Activated T-helper 9 cell treated with anti-CD3 and anti-CD28 coated beads, Interleukin-2, amount 50 U/mL, for 16 hours (primary cell): Measurements from ENCODE around the gene TMEM184C.

Experiments
- DNase-seq: peaks from one replicate; pipeline ENCODE4 v3.0.0-alpha.2; 2020; ENCODE audit warnings: low read depth

Gene TMEM184C

DNA sequence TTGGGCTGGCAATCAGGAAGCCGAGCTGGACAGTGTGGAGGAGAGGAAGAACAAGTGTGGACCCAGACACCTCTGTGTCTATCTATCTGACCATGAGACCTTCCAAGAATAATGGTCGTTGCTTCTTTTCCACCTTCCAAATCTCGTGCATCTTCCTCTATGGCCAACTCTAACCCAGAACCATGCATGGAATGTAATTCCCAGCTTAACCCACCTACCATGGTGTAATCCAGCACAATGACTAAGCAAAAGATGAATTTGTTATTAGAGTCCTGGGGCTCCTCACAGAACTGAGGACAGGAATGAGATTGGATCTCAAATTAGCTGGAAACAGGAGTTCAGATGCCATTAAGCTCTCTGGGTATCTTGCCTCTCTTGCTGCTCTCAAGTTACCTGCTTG is 17.4 kb upstream of the TMEM184C start:
- DNase-seq, result no peak

DNA sequence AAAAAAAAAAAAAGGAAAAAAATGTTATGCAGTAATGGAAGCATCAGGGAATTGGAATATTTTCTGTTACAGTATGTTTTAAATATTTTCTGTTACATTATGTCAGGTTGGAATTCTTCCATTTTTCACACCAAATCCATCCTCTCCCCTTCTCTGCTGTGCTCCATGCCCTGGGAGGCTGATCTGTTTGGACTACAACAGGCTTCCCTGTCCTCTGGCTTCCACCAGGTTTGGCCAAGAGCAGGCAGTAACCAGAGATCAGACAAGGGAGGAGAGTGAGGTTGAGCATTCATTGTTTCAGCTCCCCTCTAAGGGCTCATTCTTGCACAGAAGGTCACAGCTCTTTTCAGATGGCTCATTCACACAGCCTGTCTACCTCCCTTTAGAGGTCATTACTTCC is 11.7 kb upstream of the TMEM184C start:
- no peak for DNase-seq

DNA sequence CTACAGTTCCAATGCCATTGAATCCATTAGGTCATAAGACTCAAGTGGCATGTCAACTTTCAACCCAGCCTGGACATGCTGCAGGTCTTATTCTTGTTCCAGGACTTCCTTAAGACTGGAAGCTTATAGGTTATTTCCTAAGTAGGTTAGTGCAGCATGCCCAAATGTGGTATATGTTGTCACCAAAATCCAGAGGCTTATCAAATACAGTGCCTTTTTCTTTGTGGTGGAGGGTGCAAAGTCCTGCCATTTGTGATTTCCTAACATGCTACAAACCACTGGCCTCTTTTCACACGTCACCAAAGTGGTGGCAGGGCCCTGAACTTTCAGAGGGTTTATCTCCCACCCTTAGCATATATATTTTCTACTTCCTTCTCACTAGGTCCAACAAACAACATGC is 9.7 kb upstream of the TMEM184C start:
- no peak for DNase-seq

DNA sequence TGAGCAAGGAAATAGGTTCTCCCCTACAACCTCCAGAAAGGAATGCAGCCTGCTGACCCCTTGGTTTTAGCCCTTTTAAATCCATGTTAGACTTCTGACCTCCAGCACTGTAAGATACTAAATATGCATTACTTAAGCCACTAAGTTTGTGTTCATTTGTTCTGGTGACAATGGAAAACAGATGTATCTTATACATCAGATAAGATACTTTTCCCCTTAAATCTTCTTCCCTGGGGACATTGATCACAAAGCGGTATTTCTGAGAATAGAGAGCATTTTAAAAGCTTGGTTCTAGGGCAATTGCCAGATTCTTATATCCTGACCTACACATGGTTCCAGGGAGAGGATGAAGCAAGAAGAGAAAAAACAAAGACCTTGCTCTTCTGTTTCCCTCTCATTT is 6.5 kb upstream of the TMEM184C start:
- DNase-seq, result no peak

DNA sequence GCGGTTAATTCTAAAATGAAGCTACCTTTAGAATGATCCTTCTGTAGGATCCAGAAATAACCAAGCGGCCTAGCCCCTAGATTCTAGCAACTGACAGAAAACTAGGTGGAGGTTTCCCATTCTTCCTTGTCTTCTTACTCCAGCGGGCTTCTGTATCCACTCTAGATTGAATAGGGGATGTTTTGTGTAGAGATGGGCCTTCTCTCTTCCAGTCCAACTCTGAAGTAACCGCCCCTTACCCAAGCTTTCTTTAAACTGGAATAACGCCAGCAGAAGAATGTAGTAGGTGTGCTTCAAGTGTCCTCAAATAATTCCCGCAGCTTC is 386 bp upstream of the TMEM184C start:
- DNase-seq, result no peak

DNA sequence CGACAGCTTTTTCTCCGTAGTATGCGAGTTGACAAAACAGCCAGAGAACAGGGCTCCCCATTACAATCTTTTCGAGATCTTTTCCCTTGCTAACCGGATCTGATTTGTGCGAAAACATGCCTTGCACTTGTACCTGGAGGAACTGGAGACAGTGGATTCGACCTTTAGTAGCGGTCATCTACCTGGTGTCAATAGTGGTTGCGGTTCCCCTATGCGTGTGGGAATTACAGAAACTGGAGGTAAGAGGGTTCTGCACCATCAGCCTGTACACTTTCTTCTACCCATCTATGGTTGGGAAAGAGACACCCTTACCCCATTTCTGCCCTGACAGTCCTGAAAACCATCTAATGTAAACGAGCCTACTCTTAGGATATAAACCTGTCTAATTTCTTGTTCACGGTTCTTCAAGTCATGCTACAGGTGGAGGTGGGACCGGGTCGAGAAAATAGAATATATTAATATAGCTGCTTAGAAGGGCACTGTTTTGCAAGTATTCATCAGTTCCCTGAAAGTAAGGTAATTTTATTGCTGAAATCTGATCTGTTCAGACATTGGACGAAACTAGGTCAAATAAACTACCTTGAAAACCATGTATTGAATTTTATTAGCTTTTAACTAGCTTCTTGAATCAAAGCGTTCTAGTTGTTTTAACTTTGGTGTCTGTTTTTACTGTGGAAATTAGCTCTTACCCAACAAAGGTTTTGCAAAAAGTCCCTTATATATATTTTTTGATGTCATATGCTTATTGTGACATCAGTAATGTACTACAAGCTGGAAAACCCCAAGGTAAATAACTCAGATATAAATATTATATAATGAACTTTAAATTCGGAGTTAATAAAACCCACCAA is 869 bp downstream of the TMEM184C start:
- no peak for DNase-seq

DNA sequence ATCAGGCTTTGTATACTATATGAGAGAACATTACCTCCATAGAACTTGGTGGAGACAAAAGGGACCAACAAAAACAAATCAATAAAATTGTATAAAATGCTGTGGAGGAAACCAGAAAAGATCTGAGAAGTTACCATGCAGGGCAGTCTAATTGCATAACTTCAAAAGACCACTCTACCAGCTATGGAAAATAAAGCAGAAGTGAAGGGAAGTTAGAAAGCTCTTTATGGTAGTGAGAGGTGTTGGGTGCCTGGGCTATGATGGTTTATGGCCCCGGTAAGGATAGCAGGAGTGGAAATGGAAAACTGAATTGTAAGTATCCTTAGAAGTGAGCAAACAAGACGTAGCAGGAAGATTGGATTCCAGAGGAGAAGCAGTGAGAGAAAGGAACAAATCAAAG is 3.1 kb downstream of the TMEM184C start:
- no peak for DNase-seq

DNA sequence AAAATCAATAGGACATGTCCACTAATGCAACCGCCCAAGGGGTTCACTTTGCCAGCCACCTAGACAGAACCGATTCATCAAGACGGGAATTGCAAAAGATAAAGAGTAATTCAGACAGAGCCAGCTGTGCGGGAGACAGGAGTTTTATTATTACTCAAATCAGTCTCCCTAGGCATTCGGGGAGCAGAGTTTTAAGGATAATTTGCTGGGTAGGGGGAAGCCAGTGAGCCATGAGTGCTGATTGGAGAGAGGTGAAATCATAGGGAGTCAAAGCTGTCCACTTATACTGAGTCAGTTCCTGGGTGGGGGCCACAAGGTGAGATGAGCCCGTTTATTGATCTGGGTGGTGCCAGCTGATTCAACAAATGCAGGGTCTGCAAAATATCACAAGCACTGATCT is 8.5 kb downstream of the TMEM184C start:
- DNase-seq, result no peak

DNA sequence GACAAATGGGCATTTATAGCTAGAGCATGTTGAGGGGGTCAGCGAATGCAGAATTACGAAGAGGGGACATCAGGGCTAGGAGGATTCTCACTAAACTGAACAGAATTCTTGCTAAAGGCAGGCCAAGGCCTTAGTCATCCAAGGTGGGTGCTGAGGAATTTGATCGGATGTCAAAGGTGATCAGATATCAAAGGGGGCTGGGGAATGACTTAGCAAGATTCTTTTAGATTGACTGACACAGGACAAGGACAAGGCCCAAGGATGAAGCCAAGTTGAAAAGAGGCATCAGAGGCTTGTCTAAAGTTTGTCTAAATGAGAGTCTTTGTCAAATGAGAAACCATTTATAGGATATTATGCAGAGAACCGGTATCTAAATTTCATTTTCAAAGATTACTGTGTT is 9.7 kb downstream of the TMEM184C start:
- DNase-seq, result no peak

DNA sequence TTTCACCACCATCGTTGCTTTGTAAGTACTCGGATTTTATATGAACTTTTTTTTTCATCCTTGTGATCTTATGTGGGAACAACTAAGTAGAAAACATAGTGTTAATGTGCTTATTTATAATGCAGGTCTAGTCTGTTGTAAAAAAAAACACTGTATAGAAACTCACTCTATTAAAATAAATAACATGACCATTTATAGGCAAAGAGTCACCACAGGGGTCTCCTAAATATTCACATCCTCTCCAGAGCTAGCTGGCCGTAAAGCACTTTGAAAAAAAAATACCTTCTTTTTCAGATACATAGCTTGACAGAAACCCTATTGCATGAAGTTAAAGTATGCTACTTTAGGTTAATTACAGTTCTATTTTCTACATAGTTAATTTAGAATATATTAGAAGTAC is 11.2 kb downstream of the TMEM184C start:
- DNase-seq, result no peak

DNA sequence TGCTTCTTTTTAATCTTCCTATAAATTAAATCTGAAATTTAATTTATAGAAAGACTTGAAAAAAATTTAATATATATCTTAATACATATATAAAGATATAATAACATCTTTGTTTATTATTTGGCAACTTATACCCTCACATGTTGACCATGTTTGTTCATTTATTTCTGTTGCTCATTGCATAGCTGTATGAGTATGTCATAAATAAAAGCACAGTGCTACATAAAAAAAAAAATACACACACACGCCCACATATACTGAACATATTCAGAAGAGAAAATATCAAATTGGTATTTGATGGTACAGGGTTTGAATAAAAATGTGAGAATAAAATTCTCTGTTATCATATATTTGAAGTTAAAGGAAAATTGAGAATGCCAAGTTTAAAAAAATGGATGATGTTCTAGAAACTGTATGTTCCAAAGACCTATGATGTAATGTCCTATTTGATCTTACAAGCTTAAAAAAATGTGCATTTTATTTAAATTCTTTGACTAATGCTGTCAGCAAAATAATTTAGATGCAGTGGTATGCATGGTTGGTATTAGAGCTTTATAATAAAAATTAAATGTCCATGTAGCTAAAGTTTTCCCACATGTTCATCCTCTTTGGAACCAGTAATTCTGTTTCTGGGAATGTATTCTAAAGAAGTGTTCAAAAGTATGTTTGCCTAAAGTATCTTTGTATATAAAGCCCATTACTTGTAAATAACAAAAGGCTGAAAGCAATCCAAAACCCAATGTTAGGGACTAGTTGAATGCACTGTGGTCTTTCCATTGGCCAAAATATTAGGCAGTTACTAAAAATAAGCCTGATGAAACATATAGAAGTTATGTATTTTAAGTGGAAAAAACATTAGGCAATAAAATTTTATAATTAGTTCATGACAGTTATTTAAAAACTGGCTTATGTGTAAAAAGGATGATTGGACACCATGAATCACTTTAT is 12.9 kb downstream of the TMEM184C start:
- no peak for DNase-seq

DNA sequence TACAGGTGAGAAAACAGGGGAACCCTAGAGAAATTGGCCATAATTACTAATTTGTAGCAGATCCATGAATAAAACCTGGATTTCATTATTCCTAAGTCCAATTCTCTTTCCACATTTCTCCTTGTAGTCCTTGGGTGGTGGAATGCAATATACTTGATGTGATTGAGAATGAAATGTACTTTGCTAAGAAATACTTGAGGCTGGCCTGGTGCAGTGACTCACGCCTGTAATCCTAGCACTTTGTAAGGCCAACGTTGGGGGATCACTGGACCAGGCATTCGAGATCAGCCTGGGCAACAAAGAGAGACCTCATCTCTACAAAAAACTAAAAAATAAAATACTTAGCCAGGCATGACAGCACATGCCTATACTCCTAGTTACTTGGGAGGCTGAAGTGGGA is 15.9 kb downstream of the TMEM184C start:
- DNase-seq, result no peak

DNA sequence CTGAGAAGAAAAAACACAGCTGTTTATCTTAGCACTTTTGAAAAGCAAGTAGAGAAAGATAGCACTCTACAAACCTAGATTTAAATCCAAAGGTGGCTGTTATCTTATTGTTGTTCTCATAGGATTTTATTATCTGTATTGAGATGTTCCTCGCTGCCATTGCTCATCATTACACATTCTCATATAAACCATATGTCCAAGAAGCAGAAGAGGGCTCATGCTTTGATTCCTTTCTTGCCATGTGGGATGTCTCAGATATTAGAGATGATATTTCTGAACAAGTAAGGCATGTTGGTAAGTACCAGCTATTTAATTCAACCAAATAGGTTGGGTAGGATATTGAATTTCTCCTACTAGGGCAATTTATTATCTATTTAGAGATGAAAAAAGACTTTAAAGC is 16.4 kb downstream of the TMEM184C start:
- DNase-seq, result no peak

DNA sequence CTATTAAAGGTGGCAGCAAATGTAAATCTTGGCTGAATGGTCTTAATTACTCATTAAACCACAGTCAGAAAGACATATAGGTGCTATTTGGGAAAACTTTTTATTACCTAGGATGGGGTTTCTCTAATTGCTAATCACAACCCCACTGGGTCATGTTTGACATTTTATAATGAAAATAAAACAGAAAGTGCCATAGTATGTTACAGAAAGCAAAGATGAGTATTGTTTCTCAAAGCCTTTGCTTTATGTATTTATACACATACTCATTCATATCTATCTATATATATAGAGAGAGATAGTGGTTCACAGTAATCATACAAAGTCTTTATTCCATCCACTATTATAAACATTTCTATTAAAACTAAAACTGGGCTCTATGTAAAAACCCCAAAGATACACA is 18.2 kb downstream of the TMEM184C start:
- DNase-seq, result no peak

DNA sequence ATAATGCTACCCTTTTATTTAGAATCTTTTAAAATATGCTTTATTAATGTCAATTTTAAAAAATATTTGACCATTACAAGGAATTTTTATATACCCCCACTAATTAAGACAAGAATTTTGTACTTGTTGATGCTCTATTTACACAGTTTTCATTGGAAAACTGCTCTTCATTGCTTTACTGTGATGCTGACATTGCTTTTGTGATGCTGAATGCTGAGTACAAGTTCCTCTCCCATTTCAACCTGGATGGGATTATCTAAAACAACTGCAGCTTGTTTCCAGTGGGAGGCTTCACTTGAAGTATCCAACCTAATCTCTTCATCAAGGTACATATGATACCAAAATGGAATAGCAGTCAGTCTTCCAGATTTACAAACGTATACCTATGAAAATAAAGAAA is 21.2 kb downstream of the TMEM184C start:
- DNase-seq, result no peak

DNA sequence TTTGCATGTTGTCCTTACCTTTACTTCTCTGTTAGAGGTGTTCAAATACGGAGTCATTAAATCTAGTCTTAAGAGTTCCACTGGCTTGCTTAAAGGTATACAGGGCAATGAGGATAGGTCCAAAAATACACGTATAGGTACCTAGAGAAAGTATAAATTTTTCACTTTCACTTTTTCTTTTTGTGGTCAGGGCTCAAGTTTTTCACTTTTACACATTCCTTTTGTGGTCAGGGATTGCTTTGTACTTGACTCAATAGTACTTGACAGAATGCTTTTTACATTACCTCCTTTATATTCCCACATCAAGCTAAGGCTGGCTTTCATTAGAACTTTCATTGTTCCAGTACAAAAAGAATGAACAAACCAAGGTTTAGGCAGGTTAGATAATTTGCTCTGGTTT is 21.7 kb downstream of the TMEM184C start:
- DNase-seq, result no peak

DNA sequence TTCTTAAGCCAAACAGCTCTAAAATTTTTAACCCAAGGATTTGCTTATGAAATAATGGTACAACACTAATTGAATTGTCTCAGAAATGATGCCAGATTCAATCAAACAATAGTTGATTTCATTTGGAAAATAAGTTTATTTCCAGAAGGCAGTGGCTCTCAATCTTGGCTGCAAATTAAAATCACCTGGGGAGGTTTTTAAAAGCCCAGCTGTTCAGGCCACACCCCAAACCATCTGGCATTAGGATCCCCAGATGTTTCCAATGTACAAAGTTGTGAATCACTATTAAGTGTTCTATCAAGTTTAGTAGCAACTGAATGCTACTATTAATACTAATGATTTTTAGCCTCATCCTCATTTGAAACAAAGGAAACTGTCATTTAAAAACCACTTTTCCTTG is 22.2 kb downstream of the TMEM184C start:
- DNase-seq, result no peak

DNA sequence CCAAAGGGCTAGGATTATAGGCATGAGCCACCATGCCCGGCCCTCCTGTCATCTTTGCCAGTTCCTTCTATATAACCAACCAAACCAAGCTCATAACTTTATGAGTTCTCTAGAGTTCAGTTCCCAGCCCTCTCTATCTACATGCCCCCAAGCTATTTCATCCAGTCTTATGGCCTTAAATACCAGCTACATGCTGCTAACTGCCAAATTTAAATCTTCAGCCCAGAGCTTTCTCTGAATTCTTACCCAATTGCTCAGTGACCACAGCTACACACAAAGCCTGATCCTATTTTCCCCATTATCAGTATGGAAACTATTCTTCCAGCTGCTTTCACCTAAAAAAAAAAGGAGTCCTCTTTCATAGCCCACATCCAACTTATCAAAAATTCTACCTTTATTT is 23.1 kb downstream of the TMEM184C start:
- no peak for DNase-seq

DNA sequence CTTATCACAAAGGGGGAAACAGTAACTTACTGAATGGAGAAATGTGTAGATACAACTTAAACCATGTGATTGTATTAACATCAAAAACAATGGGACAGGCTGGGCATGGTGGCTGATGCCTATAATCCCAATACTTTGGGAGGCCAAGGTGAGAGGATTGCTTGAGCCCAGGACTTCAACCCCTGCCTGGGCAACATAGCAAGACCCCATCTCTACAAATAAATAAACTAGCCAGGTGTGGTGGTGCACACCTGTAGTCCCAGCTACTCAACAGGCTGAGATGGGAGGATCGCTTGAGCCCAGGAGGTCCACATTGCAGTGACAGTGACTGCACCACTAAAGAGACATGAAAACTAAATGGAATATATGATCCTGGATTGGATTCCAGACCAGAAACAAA is 26.4 kb downstream of the TMEM184C start:
- no peak for DNase-seq

DNA sequence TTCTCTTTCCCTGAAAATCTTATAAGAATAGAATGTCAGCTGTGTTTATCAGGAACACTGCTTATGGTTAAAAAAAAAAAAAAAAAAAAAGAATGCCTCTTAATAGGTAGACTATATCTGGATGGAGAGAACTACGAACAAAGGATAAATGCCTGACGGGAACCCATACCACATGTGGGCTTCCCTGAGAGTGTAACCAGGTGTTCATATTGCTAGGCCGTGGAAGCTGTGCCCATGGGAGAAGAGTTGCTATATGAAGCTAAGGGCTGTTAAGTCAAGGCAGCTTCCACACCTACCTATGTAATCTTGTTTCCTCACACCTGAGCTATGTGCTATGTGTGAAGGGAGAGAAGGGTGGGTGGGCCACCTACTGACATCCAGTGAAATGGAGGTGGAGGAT is 27.3 kb downstream of the TMEM184C start:
- DNase-seq, result no peak

DNA sequence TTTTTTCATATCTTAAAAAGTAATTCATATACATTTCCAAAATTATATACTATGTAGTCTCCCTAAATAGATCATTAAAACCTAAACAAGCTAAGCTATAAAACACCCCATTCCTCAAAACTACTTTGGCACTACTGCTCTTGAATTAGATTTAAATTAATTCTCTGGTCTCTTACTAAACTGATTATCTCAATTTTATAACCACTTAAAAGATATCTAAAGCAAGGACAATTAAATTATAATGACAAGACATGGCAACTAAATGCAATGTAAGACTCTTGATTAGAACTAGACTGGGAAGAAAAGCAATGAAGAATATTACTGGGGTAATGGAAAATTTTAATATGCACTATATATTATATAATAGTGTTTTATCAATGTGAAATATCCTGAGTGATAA is 27.9 kb downstream of the TMEM184C start:
- no peak for DNase-seq

DNA sequence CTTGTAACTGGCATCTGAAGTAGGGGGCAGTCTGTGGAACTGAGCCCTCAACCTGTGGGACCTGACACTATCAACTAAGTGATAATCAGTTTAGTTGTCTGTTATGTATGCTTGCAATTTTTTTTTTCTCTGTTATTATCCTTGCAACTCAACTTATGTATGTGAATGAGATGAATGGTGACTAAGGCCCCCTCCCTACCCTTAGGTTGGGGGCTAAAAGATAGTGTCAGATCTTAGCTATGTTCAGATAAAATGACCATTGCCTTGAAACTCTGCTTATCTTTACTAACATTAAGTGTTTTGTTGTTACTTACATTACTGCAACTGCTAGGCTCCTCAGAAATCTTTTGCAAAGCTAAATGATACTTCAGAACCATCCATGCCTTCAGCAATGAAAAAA is 31.5 kb downstream of the TMEM184C start:
- no peak for DNase-seq

DNA sequence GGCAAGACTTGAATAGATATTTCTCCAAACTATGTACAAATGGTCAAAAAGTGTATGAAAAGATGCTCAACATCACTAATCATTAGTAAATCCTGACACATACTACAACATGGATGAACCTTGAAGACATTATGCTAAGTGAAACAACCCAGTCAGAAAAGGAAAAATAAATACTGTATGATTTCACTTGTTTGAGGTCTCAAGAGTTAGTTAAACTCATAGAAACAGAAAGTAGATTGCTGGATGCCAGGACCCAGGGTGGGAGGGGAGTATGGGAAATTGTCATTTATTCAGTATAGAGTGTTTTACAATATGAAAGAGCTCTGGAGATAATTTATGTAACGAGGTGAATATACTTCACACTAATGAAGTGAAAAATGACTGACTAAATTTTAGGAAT is 34.4 kb downstream of the TMEM184C start:
- no peak for DNase-seq

DNA sequence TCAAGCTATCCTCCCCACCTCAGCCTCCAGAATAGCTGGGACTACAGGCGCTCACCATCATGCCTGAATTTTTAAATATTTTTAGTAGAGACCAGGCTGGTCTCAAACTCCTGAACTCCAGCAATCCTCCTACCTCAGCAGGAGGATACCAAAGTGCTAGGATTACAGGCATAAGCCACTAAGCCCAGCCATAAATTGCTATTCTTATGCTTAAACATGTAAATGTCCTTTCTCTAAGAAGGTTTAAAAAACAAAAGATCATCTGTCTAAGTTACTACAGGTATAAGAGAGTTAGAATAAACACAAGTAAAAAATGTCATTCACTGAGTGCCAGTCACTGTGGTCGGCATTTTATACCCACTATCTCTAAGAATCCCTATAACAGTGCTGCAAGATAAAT is 38.4 kb downstream of the TMEM184C start:
- DNase-seq, result no peak
